Natural killer cell (primary cell): ENCODE data around the gene HCRTR1. TPM values are rescaled to one million over a fixed set of nuclear protein-coding genes. Genes with fewer than 3 reads are reported as not detected.

Experiments used
- ATAC-seq, 3 donors: fragments of 150-1000 bp in 2 of 3; fragments of 200-7000 bp in 1 of 3; cut with Tn5 transposase; 1 replicate in 1 of 3; 2 replicates in 2 of 3; pipeline ENCODE4 v1.10.0; 2021; ENCODE audit warnings: mild to moderate bottlenecking in 2 of 3, moderate library complexity in 2 of 3
- DNase-seq, 2 donors: peaks; one replicate each; pipeline versions ENCODE4 v3.0.0 to v3.0.0-alpha.2; 2013 to 2021; ENCODE audit warnings: mixed read lengths in 1 of 2
- H3K27ac ChIP-seq: one replicate; pipeline ENCODE4 v1.5.1; 2013; ENCODE audit warnings: mild to moderate bottlenecking, low read length
- H3K27me3 ChIP-seq: one replicate; pipeline ENCODE4 v1.6.1; 2013; ENCODE audit warnings: low read length; ENCODE audit not compliant: control insufficient read depth, insufficient read depth
- H3K36me3 ChIP-seq: one replicate; pipeline ENCODE4 v1.6.1; 2013; ENCODE audit warnings: low read length; ENCODE audit not compliant: control insufficient read depth, insufficient read depth
- H3K4me1 ChIP-seq: one replicate; pipeline ENCODE4 v1.6.1; 2013; ENCODE audit warnings: low read length; ENCODE audit not compliant: control insufficient read depth, insufficient read depth
- H3K4me3 ChIP-seq: one replicate; pipeline ENCODE4 v1.5.1; 2013; ENCODE audit warnings: low read length
- H3K9me3 ChIP-seq: one replicate; pipeline ENCODE4 v1.6.1; 2013; ENCODE audit warnings: low read length; ENCODE audit not compliant: control insufficient read depth, insufficient read depth
- H3K27ac Mint-ChIP-seq, 2 donors: one replicate each; pipeline ENCODE4 v1.8.0; 2022; ENCODE audit warnings: mild to moderate bottlenecking in 2 of 2, mixed read lengths in 2 of 2, moderate library complexity in 1 of 2
- H3K27me3 Mint-ChIP-seq, 2 donors: one replicate each; pipeline ENCODE4 v1.8.0; 2022; ENCODE audit warnings: low read depth in 2 of 2, mixed read lengths in 2 of 2
- H3K36me3 Mint-ChIP-seq: one replicate; pipeline ENCODE4 v1.8.0; 2022; ENCODE audit warnings: mixed read lengths
- H3K4me1 Mint-ChIP-seq, 2 donors: one replicate each; pipeline ENCODE4 v1.8.0; 2022; ENCODE audit warnings: mixed read lengths in 2 of 2
- H3K4me3 Mint-ChIP-seq: one replicate; pipeline ENCODE4 v1.8.0; 2022; ENCODE audit warnings: mild to moderate bottlenecking, moderate library complexity, mixed read lengths
- H3K9me3 Mint-ChIP-seq, 2 donors: one replicate each; pipeline ENCODE4 v1.8.0; 2022; ENCODE audit warnings: mixed read lengths in 2 of 2
- WGBS: methylation state at CpG from one replicate; pipeline ENCODE4 v1.1.7; 2013; ENCODE audit warnings: missing lambda C conversion rate; ENCODE audit not compliant: insufficient coverage; 5-methylcytosine and 5-hydroxymethylcytosine counted together
- intact Hi-C: fragments of 100-400 bp; cut with micrococcal nuclease; formaldehyde crosslinking; loops from one replicate; pipeline ENCODE4 v1.14.2; 2022
- total RNA-seq, 4 donors: library from RNA; stranded (reverse); fragments of 120-200 nt in 1 of 4; gene quantifications; one replicate each; pipeline versions ENCODE4 v1.2.3 to v1.2.4, GENCODE V29; 2013 to 2022
- TF ChIP-seq, protein P1 (sequence below): fragments of 200-600 bp; IDR thresholded peaks from one replicate; pipeline ENCODE4 v1.8.0; 2022; ENCODE audit warnings: antibody characterized with exemption

HCRTR1 gene
- total RNA-seq, 3 donors from 2014 or later (not counting 1 experiment from before 2014, with no cell fraction given), result not detected

DNA sequence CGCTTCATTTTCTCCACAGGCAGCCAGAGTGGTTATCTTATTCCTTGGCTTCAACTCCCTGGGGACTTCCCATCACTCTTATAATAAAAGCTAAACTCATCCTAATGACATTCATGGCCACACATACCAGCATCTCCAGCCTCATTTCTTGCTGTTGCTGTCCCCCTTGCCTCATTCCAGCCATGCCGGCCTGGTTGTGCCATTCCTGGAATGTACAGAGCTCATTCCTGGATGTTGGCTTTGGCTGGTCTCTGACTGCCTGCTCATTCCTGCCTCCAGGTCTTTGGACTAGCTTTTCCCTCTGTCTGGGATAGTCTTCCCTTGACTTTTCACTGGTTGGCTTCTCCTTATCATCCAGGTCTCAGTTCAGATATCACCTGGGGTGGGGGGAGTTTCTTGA lies 29.6 kb downstream of the HCRTR1 start:
- WGBS, result 95% methylated on average over 2 of the region's 2 CpGs
- no peaks in the 10 kb centered on the region for H3K9me3 ChIP-seq
- H3K36me3 ChIP-seq, result no peaks in the 10 kb centered on the region
- no peaks in the 10 kb centered on the region for H3K27me3 ChIP-seq
- DNase-seq (no peak), ATAC-seq (no peak)
- H3K27ac ChIP-seq, result no peak overlapping the region
- peaks cover 23% of the 10 kb centered on the region for H3K4me1 ChIP-seq
- no peaks in the 10 kb centered on the region for H3K36me3 Mint-ChIP-seq
- peaks cover 34 to 39% of the 10 kb centered on the region in 2 donors for H3K4me1 Mint-ChIP-seq
- TF ChIP-seq, protein P1, sequence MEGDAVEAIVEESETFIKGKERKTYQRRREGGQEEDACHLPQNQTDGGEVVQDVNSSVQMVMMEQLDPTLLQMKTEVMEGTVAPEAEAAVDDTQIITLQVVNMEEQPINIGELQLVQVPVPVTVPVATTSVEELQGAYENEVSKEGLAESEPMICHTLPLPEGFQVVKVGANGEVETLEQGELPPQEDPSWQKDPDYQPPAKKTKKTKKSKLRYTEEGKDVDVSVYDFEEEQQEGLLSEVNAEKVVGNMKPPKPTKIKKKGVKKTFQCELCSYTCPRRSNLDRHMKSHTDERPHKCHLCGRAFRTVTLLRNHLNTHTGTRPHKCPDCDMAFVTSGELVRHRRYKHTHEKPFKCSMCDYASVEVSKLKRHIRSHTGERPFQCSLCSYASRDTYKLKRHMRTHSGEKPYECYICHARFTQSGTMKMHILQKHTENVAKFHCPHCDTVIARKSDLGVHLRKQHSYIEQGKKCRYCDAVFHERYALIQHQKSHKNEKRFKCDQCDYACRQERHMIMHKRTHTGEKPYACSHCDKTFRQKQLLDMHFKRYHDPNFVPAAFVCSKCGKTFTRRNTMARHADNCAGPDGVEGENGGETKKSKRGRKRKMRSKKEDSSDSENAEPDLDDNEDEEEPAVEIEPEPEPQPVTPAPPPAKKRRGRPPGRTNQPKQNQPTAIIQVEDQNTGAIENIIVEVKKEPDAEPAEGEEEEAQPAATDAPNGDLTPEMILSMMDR, result no peak
- H3K4me3 Mint-ChIP-seq, result peak overlapping the region; percentile 100
- H3K27me3 Mint-ChIP-seq, result no peaks in the 10 kb centered on the region
- H3K27ac Mint-ChIP-seq, result peak overlapping the region; percentile 100
- no peak overlapping the region for H3K4me3 ChIP-seq
- H3K9me3 Mint-ChIP-seq, result no peaks in the 10 kb centered on the region
- intact Hi-C loops, result no loop called here

DNA sequence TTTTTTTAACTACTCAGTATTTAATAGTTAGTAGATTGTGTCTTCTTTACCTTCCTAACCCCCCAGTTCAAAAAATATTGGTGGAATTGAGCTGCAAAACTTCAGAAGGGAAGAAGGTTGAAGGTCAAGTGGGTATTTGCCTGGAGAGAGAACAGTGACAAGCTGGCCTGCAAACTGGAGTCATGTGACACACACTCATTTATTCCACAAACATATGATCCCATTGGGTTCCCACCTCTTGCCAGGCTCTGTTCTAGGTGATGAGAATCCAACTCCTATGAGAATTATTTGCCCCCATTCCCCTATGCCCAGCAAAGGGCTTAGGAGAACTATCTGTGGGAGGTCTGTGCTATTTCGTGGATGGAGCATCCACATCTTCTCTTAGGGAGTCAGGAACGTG lies 30.7 kb downstream of the HCRTR1 start:
- H3K9me3 ChIP-seq, result no peaks in the 10 kb centered on the region
- H3K36me3 ChIP-seq, result no peaks in the 10 kb centered on the region
- intact Hi-C loops, result no loop called here
- H3K4me3 Mint-ChIP-seq, result no peak overlapping the region
- H3K4me1 ChIP-seq, result peaks cover 23% of the 10 kb centered on the region
- H3K4me3 ChIP-seq, result no peak overlapping the region
- ATAC-seq, result no peak
- no peaks in the 10 kb centered on the region for H3K9me3 Mint-ChIP-seq
- no peak overlapping the region for H3K27ac Mint-ChIP-seq
- no peaks in the 10 kb centered on the region for H3K27me3 Mint-ChIP-seq
- no peaks in the 10 kb centered on the region for H3K27me3 ChIP-seq
- peaks cover 33 to 39% of the 10 kb centered on the region in 2 donors for H3K4me1 Mint-ChIP-seq
- 100% methylated on average over 2 of the region's 2 CpGs for WGBS
- TF ChIP-seq, protein P1, result no peak
- no peak overlapping the region for H3K27ac ChIP-seq
- no peak for DNase-seq
- H3K36me3 Mint-ChIP-seq, result no peaks in the 10 kb centered on the region

DNA sequence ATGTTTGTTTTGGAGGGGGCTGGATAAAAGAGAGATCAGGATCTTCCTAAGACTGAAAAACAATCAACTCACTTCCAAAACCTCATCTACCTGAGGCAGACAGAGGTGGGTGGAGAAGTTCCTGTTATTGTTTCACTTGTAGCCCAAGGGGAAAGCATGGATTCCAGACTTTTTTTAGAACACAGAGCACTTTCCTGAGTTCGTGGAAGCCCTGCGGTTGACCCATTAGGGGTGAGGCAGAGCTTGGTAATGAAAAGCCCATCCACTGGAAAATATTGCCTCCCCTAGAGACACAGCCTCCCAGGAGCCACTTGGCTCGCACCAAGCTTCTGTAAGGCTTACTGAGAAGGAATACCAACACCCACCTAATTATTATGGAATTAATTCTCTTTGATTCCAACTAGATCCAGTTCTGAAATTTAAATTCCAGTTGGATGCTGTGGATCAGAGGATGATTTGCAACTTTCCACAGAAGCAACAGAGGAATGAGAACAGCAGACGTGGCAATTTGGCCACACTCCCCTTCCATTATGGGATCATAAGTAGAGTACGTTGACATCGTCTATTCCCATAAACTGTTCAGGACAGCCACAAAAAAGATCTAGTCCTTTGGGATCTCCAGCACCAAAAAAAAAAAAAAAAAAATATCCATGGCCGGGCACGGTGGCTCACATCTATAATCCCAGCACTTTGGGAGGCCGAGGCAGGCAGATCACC lies 31.3 kb downstream of the HCRTR1 start:
- H3K4me3 ChIP-seq, result no peak overlapping the region
- WGBS, result 78% methylated on average over 8 of the region's 9 CpGs
- H3K4me1 ChIP-seq, result peaks cover 17% of the 10 kb centered on the region
- ATAC-seq (no peak), DNase-seq (no peak)
- no peaks in the 10 kb centered on the region for H3K9me3 Mint-ChIP-seq
- H3K4me1 Mint-ChIP-seq, result peaks cover 27 to 33% of the 10 kb centered on the region in 2 donors
- H3K9me3 ChIP-seq, result no peaks in the 10 kb centered on the region
- H3K27me3 Mint-ChIP-seq, result no peaks in the 10 kb centered on the region
- intact Hi-C loops, result no loop called here
- H3K27ac ChIP-seq, result no peak overlapping the region
- no peak overlapping the region for H3K27ac Mint-ChIP-seq
- no peaks in the 10 kb centered on the region for H3K36me3 ChIP-seq
- H3K27me3 ChIP-seq, result no peaks in the 10 kb centered on the region
- H3K4me3 Mint-ChIP-seq, result no peak overlapping the region
- TF ChIP-seq, protein P1, result no peak
- H3K36me3 Mint-ChIP-seq, result no peaks in the 10 kb centered on the region
